GF-D8 (cell line): ENCODE data around the gene TACR1.
"Not testable (repeated sequence)": the region's sequence is repeated elsewhere in the genome, so short reads cannot be mapped to it uniquely, and the experiment has no call there.

Experiments
- DNase-seq: peaks from one replicate; lab custom pipeline; 2025; lab: John Stamatoyannopoulos, UW

TACR1 gene

GRCh38 chr2:75199428-75200011, at the start of gene TACR1:
TSS of gene TACR1 (minus strand) at chr2:75199520. CDS start at chr2:75198934, 586 bp downstream.
- no peak for DNase-seq

GRCh38 chr2:75248581-75248980, 49.3 kb upstream of the TACR1 start:
- not testable (repeated sequence) for DNase-seq

- no peak for DNase-seq
Measured at GRCh38 chr2:75246441-75247167, 47.3 kb upstream of the TACR1 start.

GRCh38 chr2:75243219-75243618, 43.9 kb upstream of the TACR1 start:
- DNase-seq, result no peak

- DNase-seq, result peak; percentile 25
Measured at GRCh38 chr2:75241696-75242095, 42.4 kb upstream of the TACR1 start.

GRCh38 chr2:75238670-75239330, 39.5 kb upstream of the TACR1 start:
- no peak for DNase-seq

GRCh38 chr2:75237296-75237695, 38.0 kb upstream of the TACR1 start:
- no peak for DNase-seq

GRCh38 chr2:75233965-75234364, 34.6 kb upstream of the TACR1 start:
- no peak for DNase-seq

GRCh38 chr2:75226617-75227016, 27.3 kb upstream of the TACR1 start:
- DNase-seq, result no peak

GRCh38 chr2:75226099-75226498, 26.8 kb upstream of the TACR1 start:
- DNase-seq, result no peak

- DNase-seq, result no peak
Measured at GRCh38 chr2:75224636-75225094, 25.3 kb upstream of the TACR1 start.

GRCh38 chr2:75222527-75222926, 23.2 kb upstream of the TACR1 start:
- no peak for DNase-seq

- no peak for DNase-seq
Measured at GRCh38 chr2:75221862-75222261, 22.5 kb upstream of the TACR1 start.

GRCh38 chr2:75219213-75219612, 19.9 kb upstream of the TACR1 start:
- DNase-seq, result not testable (repeated sequence)

GRCh38 chr2:75211266-75211770, 12.0 kb upstream of the TACR1 start:
- DNase-seq, result no peak

- no peak for DNase-seq
Measured at GRCh38 chr2:75210409-75210808, 11.1 kb upstream of the TACR1 start.

GRCh38 chr2:75208738-75209137, 9.4 kb upstream of the TACR1 start:
- no peak for DNase-seq

- DNase-seq, result no peak
Measured at GRCh38 chr2:75204833-75205232, 5.5 kb upstream of the TACR1 start.

GRCh38 chr2:75202359-75202758, 3.0 kb upstream of the TACR1 start:
- no peak for DNase-seq

- DNase-seq, result no peak
Measured at GRCh38 chr2:75200140-75201096, 1.1 kb upstream of the TACR1 start.

- no peak for DNase-seq
Measured at GRCh38 chr2:75195076-75195691, 4.1 kb downstream of the TACR1 start.
